Uterus (tissue), 4 donors: ENCODE measurements around the gene PIK3R6. TPM values are rescaled to one million over a fixed set of nuclear protein-coding genes. Genes with fewer than 3 reads are reported as not detected.

ENCODE experiments used
- DNase-seq, 2 donors: peaks; one replicate each; pipeline ENCODE4 v3.0.0-alpha.2; 2019 to 2020
- H3K27ac ChIP-seq, 2 donors: fragments of 200-600 bp; sonication (generic); 1 replicate in 1 of 2; 2 replicates in 1 of 2; pipeline ENCODE4 v1.5.1; 2016 to 2018
- H3K27me3 ChIP-seq, 2 donors: fragments of 200-600 bp; sonication (generic); one replicate each; pipeline ENCODE4 v1.5.1; 2018 to 2019; ENCODE audit warnings: control low read depth in 1 of 2
- H3K36me3 ChIP-seq, 2 donors: fragments of 200-600 bp; sonication (generic); one replicate each; pipeline ENCODE4 v1.5.1; 2019; ENCODE audit warnings: control low read depth in 1 of 2
- H3K4me1 ChIP-seq, 2 donors: fragments of 200-600 bp; sonication (generic); one replicate each; pipeline ENCODE4 v1.5.1; 2018 to 2019; ENCODE audit warnings: control low read depth in 1 of 2
- H3K4me3 ChIP-seq, 2 donors: fragments of 200-600 bp; sonication (generic); 1 replicate in 1 of 2; 2 replicates in 1 of 2; pipeline ENCODE4 v1.5.1; 2018 to 2019; ENCODE audit warnings: mild to moderate bottlenecking in 1 of 2
- H3K9me3 ChIP-seq, 2 donors: fragments of 200-600 bp; sonication (generic); one replicate each; pipeline ENCODE4 v1.5.1; 2019; ENCODE audit warnings: control low read depth in 1 of 2
- POLR2A ChIP-seq, 2 donors: fragments of 450-650 bp; IDR thresholded peaks; one replicate each; pipeline ENCODE4 v1.6.1; 2016; ENCODE audit warnings: antibody characterized with exemption in 2 of 2, mild to moderate bottlenecking in 1 of 2, moderate library complexity in 1 of 2
- intact Hi-C: fragments of 100-400 bp; cut with DNase I; formaldehyde crosslinking; loops from one replicate; pipeline ENCODE4 v1.15.1; 2023; ENCODE audit warnings: low total_unique reads
- total RNA-seq, 4 donors: library from RNA; depleted of rRNA in 3 of 4; stranded (reverse); fragments of >200 nt in 3 of 4; gene quantifications; one replicate each; pipeline versions ENCODE4 v1.1.0 to v1.2.4, GENCODE V29; 2014 to 2023
- TF ChIP-seq, protein P1 (sequence below), 4 experiments: fragments of 200-600 bp in 2 of 4; fragments of 450-650 bp in 2 of 4; sonication (generic) in 2 of 4; IDR thresholded peaks; one replicate each; pipeline ENCODE4 v1.5.1; 2016 to 2019; ENCODE audit warnings: antibody characterized with exemption in 4 of 4, mild to moderate bottlenecking in 2 of 4, moderate library complexity in 1 of 4
- donor health status: DM: yes; HTN: yes; CAD: no.

Gene PIK3R6
- total RNA-seq, 4 donors from 2014 or later: 0.34 to 24.6 (median 1.1) TPM; not detected in 1

GRCh38 chr17:8800656-8801055 lies 66.8 kb downstream of the PIK3R6 start:
- H3K9me3 ChIP-seq: no peaks in the 10 kb centered on the region
- no peak for DNase-seq
- no peak overlapping the region for H3K4me3 ChIP-seq
- H3K4me1 ChIP-seq: no peaks in the 10 kb centered on the region
- H3K27me3 ChIP-seq: no peaks in the 10 kb centered on the region
- TF ChIP-seq, protein P1, sequence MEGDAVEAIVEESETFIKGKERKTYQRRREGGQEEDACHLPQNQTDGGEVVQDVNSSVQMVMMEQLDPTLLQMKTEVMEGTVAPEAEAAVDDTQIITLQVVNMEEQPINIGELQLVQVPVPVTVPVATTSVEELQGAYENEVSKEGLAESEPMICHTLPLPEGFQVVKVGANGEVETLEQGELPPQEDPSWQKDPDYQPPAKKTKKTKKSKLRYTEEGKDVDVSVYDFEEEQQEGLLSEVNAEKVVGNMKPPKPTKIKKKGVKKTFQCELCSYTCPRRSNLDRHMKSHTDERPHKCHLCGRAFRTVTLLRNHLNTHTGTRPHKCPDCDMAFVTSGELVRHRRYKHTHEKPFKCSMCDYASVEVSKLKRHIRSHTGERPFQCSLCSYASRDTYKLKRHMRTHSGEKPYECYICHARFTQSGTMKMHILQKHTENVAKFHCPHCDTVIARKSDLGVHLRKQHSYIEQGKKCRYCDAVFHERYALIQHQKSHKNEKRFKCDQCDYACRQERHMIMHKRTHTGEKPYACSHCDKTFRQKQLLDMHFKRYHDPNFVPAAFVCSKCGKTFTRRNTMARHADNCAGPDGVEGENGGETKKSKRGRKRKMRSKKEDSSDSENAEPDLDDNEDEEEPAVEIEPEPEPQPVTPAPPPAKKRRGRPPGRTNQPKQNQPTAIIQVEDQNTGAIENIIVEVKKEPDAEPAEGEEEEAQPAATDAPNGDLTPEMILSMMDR (IDR thresholded peaks at IDR 0.05): no peak
- TF ChIP-seq POLR2A (IDR thresholded peaks at IDR 0.05): no peak
- intact Hi-C loops: no loop called here
- no peaks in the 10 kb centered on the region for H3K36me3 ChIP-seq
- no peak overlapping the region for H3K27ac ChIP-seq

GRCh38 chr17:8799570-8800212 lies 67.8 kb downstream of the PIK3R6 start:
- Histone ChIP-seq H3K9me3 (no peaks in the 10 kb centered on the region), H3K27me3 (no peaks in the 10 kb centered on the region), H3K27ac (no peak overlapping the region), H3K4me3 (no peak overlapping the region), H3K36me3 (no peaks in the 10 kb centered on the region), H3K4me1 (no peaks in the 10 kb centered on the region)
- intact Hi-C loops: no loop called here
- TF ChIP-seq, protein P1 (IDR thresholded peaks at IDR 0.05): no peak
- TF ChIP-seq POLR2A (IDR thresholded peaks at IDR 0.05): no peak
- DNase-seq: no peak

GRCh38 chr17:8798846-8799569 lies 68.5 kb downstream of the PIK3R6 start, which contains the start of gene MFSD6L:
TSS of gene MFSD6L (minus strand) at chr17:8799365. CDS start at chr17:8799120, 245 bp downstream.
- Histone ChIP-seq H3K4me1 (no peaks in the 10 kb centered on the region), H3K27ac (no peak within 1 kb of the TSS), H3K9me3 (no peaks in the 10 kb centered on the region), H3K4me3 (no peak within 1 kb of the TSS), H3K36me3 (no peaks in the 10 kb centered on the region), H3K27me3 (no peaks in the 10 kb centered on the region)
- no peak for DNase-seq
- no peak for TF ChIP-seq POLR2A (IDR thresholded peaks at IDR 0.05)
- TF ChIP-seq, protein P1 (IDR thresholded peaks at IDR 0.05): no peak
- intact Hi-C loops: no loop called here

GRCh38 chr17:8798176-8798845 lies 69.2 kb downstream of the PIK3R6 start:
- Histone ChIP-seq H3K4me1 (no peaks in the 10 kb centered on the region), H3K9me3 (no peaks in the 10 kb centered on the region), H3K36me3 (no peaks in the 10 kb centered on the region), H3K4me3 (no peak overlapping the region), H3K27me3 (no peaks in the 10 kb centered on the region), H3K27ac (no peak overlapping the region)
- DNase-seq: no peak
- intact Hi-C loops: no loop called here
- no peak for TF ChIP-seq POLR2A (IDR thresholded peaks at IDR 0.05)
- TF ChIP-seq, protein P1 (IDR thresholded peaks at IDR 0.05): no peak
